ENCODE data around the gene PHLDB2. TPM values are rescaled to one million over a fixed set of nuclear protein-coding genes. Genes with fewer than 3 reads are reported as not detected.

Gene PHLDB2
- total and polyA plus RNA-seq, 2 of the 8 experiments (the other 6 are each of a cell fraction or from before 2014, with no cell fraction given): 5.8 to 22.6 TPM

- Histone ChIP-seq H4K91ac (replicated peaks; ENCODE audit: insufficient read length, low read length) (no peak overlapping the region), H3K4me1 (replicated peaks in 1 of 4; ENCODE audit: control insufficient read depth in 3 of 4, insufficient read depth in 4 of 4, low read length in 3 of 4) (no peaks in the 10 kb centered on the region), H3K56ac (replicated peaks; ENCODE audit: insufficient read length, low read depth, low read length) (no peak overlapping the region), H3K27ac (ENCODE audit: low read depth, low read length) (no peak overlapping the region), H3K36me3 (ENCODE audit: control insufficient read depth in 2 of 4, insufficient read depth in 4 of 4, low read length in 3 of 4) (no peaks in the 10 kb centered on the region), H3K4me2 (ENCODE audit: insufficient read depth in 1 of 2, low read depth in 2 of 2, low read length in 2 of 2) (no peak overlapping the region), H4K20me1 (replicated peaks in 1 of 2; ENCODE audit: control insufficient read depth in 1 of 2, insufficient read depth in 2 of 2, low read length in 2 of 2) (no peaks in the 10 kb centered on the region), H3K14ac (ENCODE audit: insufficient read length) (no peak overlapping the region), H3K79me1 (ENCODE audit: low read depth, low read length) (no peaks in the 10 kb centered on the region), H3K79me2 (ENCODE audit: control insufficient read depth in 1 of 2, insufficient read depth in 2 of 2, low read length in 2 of 2) (no peaks in the 10 kb centered on the region), H3K18ac (ENCODE audit: extremely low read depth, low read length) (no peak overlapping the region), H2BK5ac (ENCODE audit: low read depth, low read length) (no peak overlapping the region), H3K4ac (replicated peaks; ENCODE audit: insufficient read length, low read depth, low read length) (no peak overlapping the region), H3K23me2 (ENCODE audit: low read depth, low read length) (no peaks in the 10 kb centered on the region), H3K9me3 (ENCODE audit: insufficient read depth in 2 of 2, low read depth in 1 of 2, low read length in 1 of 2) (no peaks in the 10 kb centered on the region), H2AFZ (ENCODE audit: low read length) (no peak overlapping the region), H2BK15ac (ENCODE audit: low read length) (no peak overlapping the region), H3K9ac (replicated peaks in 1 of 4; ENCODE audit: extremely low read depth in 1 of 4, low read depth in 3 of 4, low read length in 3 of 4) (no peak overlapping the region), H2BK12ac (ENCODE audit: low read depth, low read length) (no peak overlapping the region), H2AK5ac (ENCODE audit: low read depth, low read length) (no peak overlapping the region), H3K4me3 (ENCODE audit: extremely low read depth in 1 of 4, insufficient read depth in 2 of 4, low read depth in 3 of 4, low read length in 4 of 4) (no peak overlapping the region), H2BK120ac (replicated peaks; ENCODE audit: low read depth, low read length) (no peak overlapping the region), H4K5ac (ENCODE audit: insufficient read length, low read depth, low read length) (no peak overlapping the region), H2BK20ac (ENCODE audit: low read length) (no peak overlapping the region), H3K23ac (ENCODE audit: insufficient read length) (no peak overlapping the region), H3K27me3 (replicated peaks in 1 of 4; ENCODE audit: control insufficient read depth in 3 of 4, extremely low read depth in 1 of 4, insufficient read depth in 3 of 4, low read length in 3 of 4) (no peaks in the 10 kb centered on the region), H4K8ac (ENCODE audit: extremely low read depth, insufficient read depth, low read length) (no peak overlapping the region)
- TF ChIP-seq TEAD4 (IDR thresholded peaks at IDR 0.05; ENCODE audit: low read depth, low read length) (no peak), SP2 (IDR thresholded peaks at IDR 0.05; ENCODE audit: low read length) (no peak), POLR2AphosphoS5 (IDR thresholded peaks at IDR 0.05; ENCODE audit: low read depth, low read length) (no peak), GTF2F1 (IDR thresholded peaks at IDR 0.05; ENCODE audit: borderline replicate concordance, low read depth, low read length) (no peak), HDAC2 (IDR thresholded peaks at IDR 0.05; ENCODE audit: borderline replicate concordance in 1 of 2, low read depth in 2 of 2, low read length in 2 of 2) (no peak), SIRT6 (IDR thresholded peaks at IDR 0.05; ENCODE audit: low read length) (no peak), TCF12 (IDR thresholded peaks at IDR 0.05; ENCODE audit: low read depth, low read length) (no peak), TAF1 (IDR thresholded peaks at IDR 0.05; ENCODE audit: low read depth, low read length) (no peak), KDM5A (IDR thresholded peaks at IDR 0.05; ENCODE audit: low read length) (no peak), RNF2 (IDR thresholded peaks at IDR 0.05; ENCODE audit: borderline replicate concordance, low read depth, low read length, missing control alignments, poor library complexity, severe bottlenecking) (no peak), RXRA (IDR thresholded peaks at IDR 0.05; ENCODE audit: insufficient read depth, low read depth, low read length) (no peak), CHD1 (IDR thresholded peaks at IDR 0.05; ENCODE audit: low read depth, low read length) (no peak)
- TF ChIP-seq, protein P1, sequence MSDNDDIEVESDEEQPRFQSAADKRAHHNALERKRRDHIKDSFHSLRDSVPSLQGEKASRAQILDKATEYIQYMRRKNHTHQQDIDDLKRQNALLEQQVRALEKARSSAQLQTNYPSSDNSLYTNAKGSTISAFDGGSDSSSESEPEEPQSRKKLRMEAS (IDR thresholded peaks at IDR 0.05): no peak
- no peak for DNase-seq (ENCODE audit: low read depth in 1 of 2, low spot score in 2 of 2)
- 86% methylated on average over 4 of the region's 4 CpGs; no CpG with 5 or more reads in 1 of the 2 experiments for WGBS, 2 experiments (ENCODE audit: extremely low coverage in 1 of 2, insufficient coverage in 1 of 2, insufficient read length in 1 of 2, insufficient replicate concordance in 2 of 2, low coverage in 1 of 2, low lambda C conversion rate in 2 of 2, missing lambda C conversion rate in 1 of 2)
- ChIA-PET CTCF (ENCODE audit: partially characterized antibody) (no interaction called here), POLR2A (ENCODE audit: partially characterized antibody) (no interaction called here)
- no peak for FAIRE-seq
Measured at GRCh38 chr3:111824351-111824750, 34.7 kb upstream of the PHLDB2 start.

Measured in H1 (cell line).